Measurements from ENCODE around the gene TTC7B.

- TF ChIP-seq, protein P1, sequence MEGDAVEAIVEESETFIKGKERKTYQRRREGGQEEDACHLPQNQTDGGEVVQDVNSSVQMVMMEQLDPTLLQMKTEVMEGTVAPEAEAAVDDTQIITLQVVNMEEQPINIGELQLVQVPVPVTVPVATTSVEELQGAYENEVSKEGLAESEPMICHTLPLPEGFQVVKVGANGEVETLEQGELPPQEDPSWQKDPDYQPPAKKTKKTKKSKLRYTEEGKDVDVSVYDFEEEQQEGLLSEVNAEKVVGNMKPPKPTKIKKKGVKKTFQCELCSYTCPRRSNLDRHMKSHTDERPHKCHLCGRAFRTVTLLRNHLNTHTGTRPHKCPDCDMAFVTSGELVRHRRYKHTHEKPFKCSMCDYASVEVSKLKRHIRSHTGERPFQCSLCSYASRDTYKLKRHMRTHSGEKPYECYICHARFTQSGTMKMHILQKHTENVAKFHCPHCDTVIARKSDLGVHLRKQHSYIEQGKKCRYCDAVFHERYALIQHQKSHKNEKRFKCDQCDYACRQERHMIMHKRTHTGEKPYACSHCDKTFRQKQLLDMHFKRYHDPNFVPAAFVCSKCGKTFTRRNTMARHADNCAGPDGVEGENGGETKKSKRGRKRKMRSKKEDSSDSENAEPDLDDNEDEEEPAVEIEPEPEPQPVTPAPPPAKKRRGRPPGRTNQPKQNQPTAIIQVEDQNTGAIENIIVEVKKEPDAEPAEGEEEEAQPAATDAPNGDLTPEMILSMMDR (IDR thresholded peaks at IDR 0.05) = no peak
- TF ChIP-seq POLR2A (IDR thresholded peaks at IDR 0.05) = no peak
- no peak for TF ChIP-seq POLR2AphosphoS5 (IDR thresholded peaks at IDR 0.05)
These were observed 36.9 kb upstream of the TTC7B start for GRCh38 chr14:90853116-90853515.

All from prostate gland (tissue), 2 donors.